WTC11 (cell line): ENCODE measurements around the gene C1orf87. TPM values are rescaled to one million over a fixed set of nuclear protein-coding genes. Genes with fewer than 3 reads are reported as not detected.

Experiments
- ATAC-seq: fragments of 200-7000 bp; cut with Tn5 transposase; 2 replicates; pipeline ENCODE4 v1.10.0; 2021; ENCODE audit warnings: mild to moderate bottlenecking, moderate library complexity
- CTCF ChIA-PET: fragments of 300-600 bp; sonication (Branson Sonifier 250); formaldehyde crosslinking; loops from one replicate; lab custom pipeline; 2021; ENCODE audit warnings: antibody characterized with exemption; lab: Charles Lee
- POLR2A ChIA-PET: fragments of 350-600 bp; sonication (Branson Sonifier 250); formaldehyde crosslinking; loops from one replicate; lab custom pipeline; 2021; ENCODE audit warnings: antibody characterized with exemption; lab: Charles Lee
- DNase-seq: peaks from one replicate; pipeline ENCODE4 v3.0.0; 2021; ENCODE audit warnings: low spot score
- H3K27ac Mint-ChIP-seq: 2 replicates; pipeline ENCODE4 v1.8.0; 2021; ENCODE audit warnings: mixed read lengths
- H3K27me3 Mint-ChIP-seq: 2 replicates; pipeline ENCODE4 v1.8.0; 2021; ENCODE audit warnings: low read depth, mild to moderate bottlenecking, moderate library complexity, mixed read lengths
- H3K36me3 Mint-ChIP-seq: 2 replicates; pipeline ENCODE4 v1.8.0; 2021; ENCODE audit warnings: mixed read lengths
- H3K4me1 Mint-ChIP-seq: 2 replicates; pipeline ENCODE4 v1.8.0; 2022; ENCODE audit warnings: mixed read lengths
- H3K4me3 Mint-ChIP-seq: 2 replicates; pipeline ENCODE4 v1.8.0; 2021; ENCODE audit warnings: mild to moderate bottlenecking, moderate library complexity, mixed read lengths
- H3K9me3 Mint-ChIP-seq: 2 replicates; pipeline ENCODE4 v1.8.0; 2021; ENCODE audit warnings: mixed read lengths
- ATF6 ChIP-seq: sonication (generic); formaldehyde crosslinking; IDR thresholded peaks from 2 replicates; pipeline ENCODE4 v1.8.1; 2023; ENCODE audit warnings: mild to moderate bottlenecking, missing genetic modification reagents
- CREM ChIP-seq: sonication (generic); formaldehyde crosslinking; IDR thresholded peaks from 2 replicates; pipeline ENCODE4 v1.8.1; 2022; ENCODE audit warnings: mild to moderate bottlenecking, missing genetic modification reagents, moderate library complexity
- EMX1 ChIP-seq: fragments of 250-450 bp; sonication (Bioruptor Pico); IDR thresholded peaks from 2 replicates; pipeline ENCODE4 v1.8.0; 2021; ENCODE audit warnings: mild to moderate bottlenecking
- ESRRA ChIP-seq: sonication (generic); formaldehyde crosslinking; IDR thresholded peaks from 2 replicates; pipeline ENCODE4 v1.8.1; 2022; ENCODE audit warnings: mild to moderate bottlenecking, missing genetic modification reagents, borderline replicate concordance
- KAT7 ChIP-seq: sonication (generic); formaldehyde crosslinking; IDR thresholded peaks from 2 replicates; pipeline ENCODE4 v1.8.1; 2023; ENCODE audit warnings: missing genetic modification reagents, mild to moderate bottlenecking, borderline replicate concordance
- MXD4 ChIP-seq: fragments of 250-450 bp; sonication (Bioruptor Pico); IDR thresholded peaks from 2 replicates; pipeline ENCODE4 v1.8.0; 2021; ENCODE audit warnings: mild to moderate bottlenecking, moderate library complexity, borderline replicate concordance
- NR3C1 ChIP-seq: sonication (generic); formaldehyde crosslinking; conservative IDR thresholded peaks from 2 replicates; pipeline ENCODE4 v1.8.1; 2023; ENCODE audit warnings: low read depth, mild to moderate bottlenecking, missing genetic modification reagents
- TP53 ChIP-seq: sonication (generic); formaldehyde crosslinking; IDR thresholded peaks from 2 replicates; pipeline ENCODE4 v1.8.1; 2023; ENCODE audit warnings: mild to moderate bottlenecking, missing genetic modification reagents
- ZBTB21 ChIP-seq: sonication (generic); formaldehyde crosslinking; IDR thresholded peaks from 2 replicates; pipeline ENCODE4 v1.8.1; 2023; ENCODE audit warnings: mild to moderate bottlenecking, missing genetic modification reagents, borderline replicate concordance
- ZMAT4 ChIP-seq: fragments of 250-450 bp; sonication (Bioruptor Pico); IDR thresholded peaks from 2 replicates; pipeline ENCODE4 v1.9.0; 2021; ENCODE audit warnings: mild to moderate bottlenecking
- ZNF263 ChIP-seq: sonication (generic); formaldehyde crosslinking; IDR thresholded peaks from 2 replicates; pipeline ENCODE4 v1.8.1; 2022; ENCODE audit warnings: low read depth, mild to moderate bottlenecking, moderate library complexity, missing genetic modification reagents
- ZNF281 ChIP-seq: sonication (generic); formaldehyde crosslinking; IDR thresholded peaks from 2 replicates; pipeline ENCODE4 v1.8.0; 2023; ENCODE audit warnings: mild to moderate bottlenecking, missing genetic modification reagents
- ZNF416 ChIP-seq: fragments of 250-450 bp; sonication (Bioruptor Pico); IDR thresholded peaks from 2 replicates; pipeline ENCODE4 v1.9.0; 2021; ENCODE audit warnings: mild to moderate bottlenecking, inconsistent platforms
- ZNF425 ChIP-seq: fragments of 250-450 bp; sonication (Bioruptor Pico); conservative IDR thresholded peaks from 2 replicates; pipeline ENCODE4 v1.9.0; 2021; ENCODE audit warnings: mild to moderate bottlenecking
- total RNA-seq: library from RNA; stranded (reverse); gene quantifications from 3 replicates; pipeline ENCODE4 v1.2.3, GENCODE V29; 2021
- TF ChIP-seq, protein P1 (sequence below): sonication (generic); formaldehyde crosslinking; IDR thresholded peaks from 2 replicates; pipeline ENCODE4 v1.8.0; 2022; ENCODE audit warnings: mild to moderate bottlenecking, missing genetic modification reagents
- TF ChIP-seq, protein P2 (sequence below): sonication (generic); formaldehyde crosslinking; conservative IDR thresholded peaks from 2 replicates; pipeline ENCODE4 v1.8.1; 2023; ENCODE audit warnings: mild to moderate bottlenecking, low read depth, missing genetic modification reagents, moderate library complexity
- TF ChIP-seq, protein P3 (sequence below): sonication (generic); formaldehyde crosslinking; conservative IDR thresholded peaks from 2 replicates; pipeline ENCODE4 v1.8.1; 2022; ENCODE audit warnings: mild to moderate bottlenecking, missing genetic modification reagents
- TF ChIP-seq, protein P4 (sequence below): sonication (generic); formaldehyde crosslinking; IDR thresholded peaks from 2 replicates; pipeline ENCODE4 v1.8.1; 2022; ENCODE audit warnings: low read depth, mild to moderate bottlenecking, moderate library complexity, missing genetic modification reagents, borderline replicate concordance

The C1orf87 gene
- total RNA-seq, 1 experiment from 2014 or later: 0.22 TPM

GRCh38 chr1:59992040-59992820 is 81.3 kb downstream of the C1orf87 start (continued):
- TF ChIP-seq, protein P1, sequence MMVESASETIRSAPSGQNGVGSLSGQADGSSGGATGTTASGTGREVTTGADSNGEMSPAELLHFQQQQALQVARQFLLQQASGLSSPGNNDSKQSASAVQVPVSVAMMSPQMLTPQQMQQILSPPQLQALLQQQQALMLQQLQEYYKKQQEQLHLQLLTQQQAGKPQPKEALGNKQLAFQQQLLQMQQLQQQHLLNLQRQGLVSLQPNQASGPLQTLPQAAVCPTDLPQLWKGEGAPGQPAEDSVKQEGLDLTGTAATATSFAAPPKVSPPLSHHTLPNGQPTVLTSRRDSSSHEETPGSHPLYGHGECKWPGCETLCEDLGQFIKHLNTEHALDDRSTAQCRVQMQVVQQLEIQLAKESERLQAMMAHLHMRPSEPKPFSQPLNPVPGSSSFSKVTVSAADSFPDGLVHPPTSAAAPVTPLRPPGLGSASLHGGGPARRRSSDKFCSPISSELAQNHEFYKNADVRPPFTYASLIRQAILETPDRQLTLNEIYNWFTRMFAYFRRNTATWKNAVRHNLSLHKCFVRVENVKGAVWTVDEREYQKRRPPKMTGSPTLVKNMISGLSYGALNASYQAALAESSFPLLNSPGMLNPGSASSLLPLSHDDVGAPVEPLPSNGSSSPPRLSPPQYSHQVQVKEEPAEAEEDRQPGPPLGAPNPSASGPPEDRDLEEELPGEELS: no peak
- no peak for TF ChIP-seq ZNF263 (CRISPR knock-in tag)
- TF ChIP-seq NR3C1 (CRISPR knock-in tag): no peak
- TF ChIP-seq, protein P2, sequence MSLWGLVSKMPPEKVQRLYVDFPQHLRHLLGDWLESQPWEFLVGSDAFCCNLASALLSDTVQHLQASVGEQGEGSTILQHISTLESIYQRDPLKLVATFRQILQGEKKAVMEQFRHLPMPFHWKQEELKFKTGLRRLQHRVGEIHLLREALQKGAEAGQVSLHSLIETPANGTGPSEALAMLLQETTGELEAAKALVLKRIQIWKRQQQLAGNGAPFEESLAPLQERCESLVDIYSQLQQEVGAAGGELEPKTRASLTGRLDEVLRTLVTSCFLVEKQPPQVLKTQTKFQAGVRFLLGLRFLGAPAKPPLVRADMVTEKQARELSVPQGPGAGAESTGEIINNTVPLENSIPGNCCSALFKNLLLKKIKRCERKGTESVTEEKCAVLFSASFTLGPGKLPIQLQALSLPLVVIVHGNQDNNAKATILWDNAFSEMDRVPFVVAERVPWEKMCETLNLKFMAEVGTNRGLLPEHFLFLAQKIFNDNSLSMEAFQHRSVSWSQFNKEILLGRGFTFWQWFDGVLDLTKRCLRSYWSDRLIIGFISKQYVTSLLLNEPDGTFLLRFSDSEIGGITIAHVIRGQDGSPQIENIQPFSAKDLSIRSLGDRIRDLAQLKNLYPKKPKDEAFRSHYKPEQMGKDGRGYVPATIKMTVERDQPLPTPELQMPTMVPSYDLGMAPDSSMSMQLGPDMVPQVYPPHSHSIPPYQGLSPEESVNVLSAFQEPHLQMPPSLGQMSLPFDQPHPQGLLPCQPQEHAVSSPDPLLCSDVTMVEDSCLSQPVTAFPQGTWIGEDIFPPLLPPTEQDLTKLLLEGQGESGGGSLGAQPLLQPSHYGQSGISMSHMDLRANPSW (CRISPR knock-in tag): no peak
- no peak for TF ChIP-seq ZMAT4
- TF ChIP-seq EMX1 (CRISPR knock-in tag): no peak
- TF ChIP-seq, all 79 proteins: peak for 0

- H3K36me3 Mint-ChIP-seq: no peaks in the 10 kb centered on the region
- H3K4me3 Mint-ChIP-seq: no peak overlapping the region
- no peaks in the 10 kb centered on the region for H3K27me3 Mint-ChIP-seq
- ChIA-PET POLR2A (no interaction called here), CTCF (interaction anchor here (0.9 to 1.7 kb wide), 2 partner anchors 14 to 19 kb away, joined by 3 to 4 read pairs; no protein-coding TSS in a partner anchor)
- no peak for DNase-seq
- ATAC-seq: no peak
- peaks cover 8% of the 10 kb centered on the region for H3K9me3 Mint-ChIP-seq
- H3K27ac Mint-ChIP-seq: no peak overlapping the region
- H3K4me1 Mint-ChIP-seq: peaks cover 6% of the 10 kb centered on the region; the same call in 1 of the 2 replicates
- TF ChIP-seq ATF6 (CRISPR knock-in tag) (no peak), CREM (CRISPR knock-in tag) (no peak), MXD4 (no peak), KAT7 (no peak), TP53 (CRISPR knock-in tag) (no peak), ESRRA (CRISPR knock-in tag) (no peak), ZMAT4 (no peak), ZNF416 (CRISPR knock-in tag) (no peak), ZBTB21 (no peak), ZNF281 (CRISPR knock-in tag) (no peak), NR3C1 (CRISPR knock-in tag) (no peak), ZNF425 (CRISPR knock-in tag) (no peak)
- TF ChIP-seq, protein P3, sequence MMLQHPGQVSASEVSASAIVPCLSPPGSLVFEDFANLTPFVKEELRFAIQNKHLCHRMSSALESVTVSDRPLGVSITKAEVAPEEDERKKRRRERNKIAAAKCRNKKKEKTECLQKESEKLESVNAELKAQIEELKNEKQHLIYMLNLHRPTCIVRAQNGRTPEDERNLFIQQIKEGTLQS (CRISPR knock-in tag): no peak
- TF ChIP-seq, protein P4, sequence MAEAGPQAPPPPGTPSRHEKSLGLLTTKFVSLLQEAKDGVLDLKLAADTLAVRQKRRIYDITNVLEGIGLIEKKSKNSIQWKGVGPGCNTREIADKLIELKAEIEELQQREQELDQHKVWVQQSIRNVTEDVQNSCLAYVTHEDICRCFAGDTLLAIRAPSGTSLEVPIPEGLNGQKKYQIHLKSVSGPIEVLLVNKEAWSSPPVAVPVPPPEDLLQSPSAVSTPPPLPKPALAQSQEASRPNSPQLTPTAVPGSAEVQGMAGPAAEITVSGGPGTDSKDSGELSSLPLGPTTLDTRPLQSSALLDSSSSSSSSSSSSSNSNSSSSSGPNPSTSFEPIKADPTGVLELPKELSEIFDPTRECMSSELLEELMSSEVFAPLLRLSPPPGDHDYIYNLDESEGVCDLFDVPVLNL (CRISPR knock-in tag): no peak
Measured at GRCh38 chr1:59990470-59990869, 83.1 kb downstream of the C1orf87 start.
